Stimulated activated CD8-positive, alpha-beta memory T cell treated with anti-CD3 and anti-CD28 coated beads, Interleukin-15, amount 100 ng/mL, for 24 hours (primary cell): ENCODE measurements around the gene PPIF.
A peak's percentile ranks its signal among the peaks of the same experiment; 100 is the strongest.

Experiments used
- DNase-seq: peaks from one replicate; pipeline ENCODE4 v3.0.0-alpha.2; 2020; ENCODE audit warnings: low read depth

The PPIF gene

DNA sequence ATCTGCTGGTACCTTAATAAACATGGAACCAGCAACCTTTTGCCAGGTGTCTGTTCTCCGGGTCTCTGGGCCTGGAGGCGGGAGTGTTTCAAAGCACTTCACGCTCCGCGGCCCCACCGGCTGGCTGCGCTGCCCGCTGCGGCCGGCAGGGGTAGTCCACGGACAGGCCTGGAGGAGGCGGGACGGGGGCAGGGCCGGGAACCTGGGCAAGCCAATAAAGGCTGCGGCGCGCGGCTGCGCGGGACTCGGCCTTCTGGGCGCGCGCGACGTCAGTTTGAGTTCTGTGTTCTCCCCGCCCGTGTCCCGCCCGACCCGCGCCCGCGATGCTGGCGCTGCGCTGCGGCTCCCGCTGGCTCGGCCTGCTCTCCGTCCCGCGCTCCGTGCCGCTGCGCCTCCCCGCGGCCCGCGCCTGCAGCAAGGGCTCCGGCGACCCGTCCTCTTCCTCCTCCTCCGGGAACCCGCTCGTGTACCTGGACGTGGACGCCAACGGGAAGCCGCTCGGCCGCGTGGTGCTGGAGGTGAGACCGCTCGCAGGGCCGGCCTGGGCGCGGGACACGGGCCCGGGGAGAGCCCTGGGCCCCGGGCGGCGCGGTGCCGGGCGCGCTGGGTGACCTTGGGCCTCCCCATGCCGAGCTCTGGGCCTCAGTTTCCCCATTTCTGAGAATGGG lies at the start of gene PPIF:
TSS of gene PPIF (plus strand) at position 244 of the 668 bp plus-strand sequence. CDS start at position 324, 80 bp downstream.
- DNase-seq: peak; percentile 89

DNA sequence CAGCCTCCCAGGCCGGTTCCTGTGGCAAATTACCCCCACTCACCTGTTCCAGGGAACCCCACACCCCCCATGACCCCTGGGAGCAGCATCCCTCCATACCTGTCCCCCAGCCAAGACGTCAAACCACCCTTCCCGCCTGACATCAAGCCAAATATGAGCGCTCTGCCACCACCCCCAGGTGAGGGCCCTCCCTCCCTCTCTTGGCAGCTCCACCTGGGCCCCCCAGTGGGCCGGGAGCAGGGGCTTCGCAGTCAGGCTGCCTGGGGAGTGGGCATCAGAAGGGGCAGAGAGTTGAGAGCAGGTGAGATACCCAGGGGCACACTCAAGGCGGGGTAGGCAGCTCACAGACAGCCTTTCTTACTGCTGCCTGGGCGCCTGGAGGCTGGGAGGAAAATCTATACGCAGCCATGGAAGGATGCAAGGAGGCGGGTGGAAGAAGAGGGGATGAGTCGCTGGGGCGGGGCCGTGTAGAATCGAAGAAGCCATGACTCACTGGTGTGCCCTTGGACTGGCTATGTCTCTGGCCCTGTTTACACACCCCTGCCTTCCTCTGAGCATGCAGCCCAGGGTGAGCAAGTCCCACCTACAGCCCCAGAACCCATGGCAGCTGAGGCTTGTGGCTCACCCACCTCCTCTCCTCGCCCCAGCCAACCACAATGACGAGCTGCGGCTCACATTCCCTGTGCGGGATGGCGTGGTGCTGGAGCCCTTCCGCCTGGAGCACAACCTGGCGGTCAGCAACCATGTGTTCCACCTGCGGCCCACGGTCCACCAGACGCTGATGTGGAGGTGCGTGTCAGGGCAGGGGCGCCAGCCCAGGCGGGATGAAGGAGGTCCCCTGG lies 48.6 kb upstream of the PPIF start:
- DNase-seq: no peak

DNA sequence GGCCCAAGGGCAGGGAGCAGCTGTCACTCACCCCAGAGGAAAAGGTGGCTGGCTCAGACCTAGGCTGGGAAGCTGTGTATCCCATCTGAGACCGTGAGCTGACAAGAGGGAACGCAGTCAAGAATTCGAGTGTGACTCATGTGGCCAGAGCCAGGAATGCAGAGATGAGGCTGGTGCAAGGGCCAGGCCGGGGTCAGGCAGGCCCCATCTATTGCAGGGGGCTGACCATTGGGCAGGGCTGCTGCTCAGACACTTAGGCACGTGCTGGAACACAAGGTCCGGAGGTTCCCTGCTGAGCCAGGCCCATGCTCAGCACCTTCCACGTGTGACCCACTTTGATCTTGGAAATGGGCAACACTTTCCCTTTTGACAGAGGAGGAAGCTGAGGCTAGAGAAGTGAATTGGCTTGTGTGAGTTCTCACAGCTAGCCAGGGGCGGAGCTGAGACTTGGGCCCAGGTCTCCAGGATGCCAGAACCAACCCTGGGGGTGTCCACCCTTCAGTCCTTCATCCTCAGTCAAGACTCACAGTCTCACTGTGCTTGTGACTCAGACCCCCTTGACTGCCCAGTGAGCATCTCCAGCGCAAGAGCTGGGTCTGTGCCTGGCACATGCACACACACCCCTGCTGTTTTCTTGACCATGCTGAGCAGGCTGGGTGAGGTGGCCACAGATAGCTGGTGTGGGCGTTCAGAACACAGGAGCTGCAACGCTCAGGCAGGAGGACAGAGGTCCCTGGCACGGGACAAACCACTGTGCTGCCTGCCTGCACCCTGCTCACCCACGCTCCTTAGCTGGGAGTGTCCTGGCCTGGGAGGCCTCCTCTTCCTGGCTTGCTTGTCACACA lies 47.6 kb upstream of the PPIF start:
- DNase-seq: no peak

GRCh38 chr10:79300711-79301110 lies 46.6 kb upstream of the PPIF start:
- no peak for DNase-seq

- DNase-seq: no peak
Observed at GRCh38 chr10:79301754-79302530, 45.3 kb upstream of the PPIF start.

DNA sequence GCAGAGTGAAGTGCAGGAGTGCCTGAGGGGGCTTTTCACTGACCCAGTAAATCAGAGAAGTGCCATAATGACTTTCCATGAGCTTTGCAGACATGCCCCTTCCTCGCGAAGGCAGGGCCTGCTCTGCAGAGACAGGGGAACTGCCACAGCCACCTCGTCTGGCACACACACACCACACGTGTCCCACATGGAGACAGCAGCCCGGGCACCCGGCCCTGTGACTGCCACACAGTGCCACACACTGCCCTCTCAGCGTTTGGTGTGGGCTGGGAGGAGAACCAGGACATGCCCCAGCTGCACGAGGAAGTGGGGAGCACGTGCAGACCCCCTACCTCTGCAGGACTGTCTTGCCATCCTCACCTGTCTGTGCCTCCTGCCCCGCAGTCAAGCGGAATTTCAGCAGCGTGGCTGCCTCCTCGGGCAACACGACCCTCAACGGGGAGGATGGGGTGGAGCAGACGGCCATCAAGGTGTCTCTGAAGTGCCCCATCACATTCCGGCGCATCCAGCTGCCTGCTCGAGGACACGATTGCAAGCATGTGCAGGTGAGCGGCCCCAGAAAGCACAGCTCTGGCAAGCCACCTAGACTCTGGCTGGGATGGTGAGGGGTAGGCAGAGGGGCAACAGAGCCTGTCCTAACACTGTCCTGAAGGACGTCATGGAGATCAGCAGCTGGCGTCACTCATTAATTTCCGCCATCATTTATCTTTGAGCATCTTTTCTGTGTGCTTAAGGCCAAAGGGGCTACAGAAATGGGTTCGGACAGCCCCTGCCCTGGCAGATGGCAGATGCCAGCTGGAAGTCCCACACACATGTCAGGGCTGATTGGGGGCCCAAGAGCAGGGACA lies 43.4 kb upstream of the PPIF start:
- no peak for DNase-seq

- DNase-seq: no peak
Observed at GRCh38 chr10:79304479-79305087, 42.7 kb upstream of the PPIF start.

GRCh38 chr10:79305515-79305914 lies 41.8 kb upstream of the PPIF start:
- DNase-seq: no peak

GRCh38 chr10:79305988-79306387 lies 41.3 kb upstream of the PPIF start:
- no peak for DNase-seq

GRCh38 chr10:79306644-79307220 lies 40.5 kb upstream of the PPIF start:
- DNase-seq: no peak

- no peak for DNase-seq
Observed at GRCh38 chr10:79308016-79308415, 39.3 kb upstream of the PPIF start.

- DNase-seq: no peak
Observed at GRCh38 chr10:79308969-79309665, 38.2 kb upstream of the PPIF start.

- no peak for DNase-seq
Observed at GRCh38 chr10:79310200-79310865, 36.9 kb upstream of the PPIF start.

- DNase-seq: no peak
Observed at GRCh38 chr10:79310911-79311573, 36.2 kb upstream of the PPIF start.

DNA sequence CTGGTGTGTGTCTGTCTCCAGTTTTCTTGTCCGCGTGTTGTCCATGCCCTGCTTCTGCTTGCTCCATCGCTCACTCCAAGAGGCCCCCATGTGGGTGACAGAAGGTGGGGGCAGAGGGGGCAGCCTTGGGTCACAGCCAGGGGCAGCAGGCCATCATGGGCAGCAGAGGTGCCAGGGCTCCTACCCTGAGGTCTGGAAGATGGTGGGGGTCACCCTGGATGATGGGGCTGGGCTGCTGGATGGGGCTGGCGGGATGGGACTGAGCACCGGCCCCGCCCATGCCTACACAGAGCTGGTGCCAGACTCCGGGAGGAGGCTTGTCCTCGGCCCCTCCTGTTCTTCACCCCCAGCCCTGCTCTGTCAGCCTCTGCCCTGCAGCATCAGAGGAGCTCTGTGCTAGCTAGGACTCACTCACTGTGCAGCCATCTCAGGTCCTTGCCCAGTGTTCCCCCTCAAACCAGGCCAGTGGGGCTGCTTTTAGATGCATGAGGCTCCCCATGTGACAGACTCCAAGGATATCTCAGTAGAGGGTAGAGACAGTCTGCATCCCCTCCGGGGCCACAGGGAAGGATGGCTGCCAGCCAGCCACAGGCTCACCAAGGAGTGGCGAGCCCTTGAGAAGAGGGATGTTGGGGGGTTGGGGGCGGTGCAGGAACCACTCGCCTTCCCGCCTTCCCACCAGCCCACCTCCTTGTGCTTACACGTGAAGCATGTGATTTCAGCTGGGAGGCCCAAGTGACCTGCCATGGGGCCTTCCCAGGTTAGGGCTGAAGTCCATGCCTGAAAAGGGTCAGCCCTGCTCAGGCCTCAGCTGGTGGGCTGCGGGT lies 35.5 kb upstream of the PPIF start:
- DNase-seq: no peak

- no peak for DNase-seq
Observed at GRCh38 chr10:79312601-79313187, 34.6 kb upstream of the PPIF start.

GRCh38 chr10:79313320-79313719 lies 33.9 kb upstream of the PPIF start:
- no peak for DNase-seq
